ENCODE data around the gene CGB3.

The CGB3 gene

DNA sequence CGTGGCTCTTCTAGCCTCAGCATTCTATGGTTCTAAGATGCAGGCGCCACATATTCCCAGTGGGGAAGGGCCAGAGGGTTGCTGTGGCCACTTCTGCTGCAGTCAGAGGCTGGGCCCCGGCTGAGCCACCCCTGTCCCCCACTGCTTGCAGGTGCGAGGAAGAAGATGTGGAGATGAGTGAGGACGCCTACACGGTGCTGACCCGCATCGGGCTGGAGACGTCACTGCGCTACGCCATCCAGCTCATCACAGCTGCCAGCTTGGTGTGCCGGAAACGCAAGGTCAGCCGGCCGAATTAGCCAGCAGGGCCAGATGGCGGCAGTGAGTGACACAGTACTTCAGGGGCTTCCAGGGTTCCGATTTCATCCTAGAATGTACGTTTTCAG is 9.3 kb downstream of the CGB3 start:
- no peak for DNase-seq (ENCODE audit: low spot score)

DNA sequence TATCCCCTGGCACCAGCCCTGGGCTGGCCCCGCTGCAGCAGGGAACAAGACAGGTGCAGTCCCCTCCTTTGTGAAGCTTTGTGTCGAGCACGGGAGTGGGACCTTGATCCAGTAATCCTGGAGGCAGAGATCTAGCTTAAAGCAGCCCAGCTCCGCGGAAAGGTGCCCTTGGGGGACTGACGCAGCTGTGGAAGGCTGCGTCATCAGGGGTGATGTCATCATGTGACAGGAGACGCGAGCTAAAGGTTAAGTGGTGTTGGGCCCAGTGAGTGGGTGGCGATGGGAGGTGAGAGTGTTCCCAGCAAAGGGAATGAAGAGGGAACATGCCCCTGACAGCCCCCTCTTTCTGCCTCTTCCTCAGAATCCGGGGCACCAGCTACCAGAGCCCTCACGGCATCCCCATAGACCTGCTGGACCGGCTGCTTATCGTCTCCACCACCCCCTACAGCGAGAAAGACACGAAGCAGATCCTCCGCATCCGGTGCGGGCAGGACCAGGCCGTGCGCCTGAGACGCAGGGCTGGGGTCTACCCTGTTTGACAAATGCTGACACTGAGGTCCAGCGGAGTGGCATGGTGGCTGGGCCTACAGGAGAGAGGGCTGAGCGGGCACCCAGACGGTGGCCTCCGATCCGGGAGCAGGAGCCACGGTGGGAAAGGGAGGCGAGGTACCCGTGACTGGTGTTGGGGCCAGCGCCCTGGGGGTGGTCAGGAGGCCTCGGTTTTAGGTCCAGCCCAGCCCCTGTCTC is 9.8 kb downstream of the CGB3 start:
- DNase-seq (ENCODE audit: low spot score), result no peak

DNA sequence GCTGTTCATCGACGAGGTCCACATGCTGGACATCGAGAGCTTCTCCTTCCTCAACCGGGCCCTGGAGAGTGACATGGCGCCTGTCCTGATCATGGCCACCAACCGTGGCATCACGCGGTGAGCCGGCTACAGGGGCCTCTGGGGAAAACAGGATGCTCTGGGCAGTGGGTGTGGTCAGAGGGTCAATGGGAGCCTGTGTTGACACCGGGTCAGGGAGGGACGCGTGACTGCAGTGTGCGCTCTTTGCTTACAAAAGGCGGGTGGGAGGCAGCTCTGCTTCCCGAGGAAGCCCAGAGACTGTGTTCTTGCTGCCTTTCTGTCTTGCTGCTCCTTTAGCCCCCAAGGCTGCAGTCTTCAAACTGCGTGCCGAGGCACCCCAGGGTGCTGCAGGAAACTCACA is 12.9 kb downstream of the CGB3 start:
- no peak for DNase-seq (ENCODE audit: low spot score)

DNA sequence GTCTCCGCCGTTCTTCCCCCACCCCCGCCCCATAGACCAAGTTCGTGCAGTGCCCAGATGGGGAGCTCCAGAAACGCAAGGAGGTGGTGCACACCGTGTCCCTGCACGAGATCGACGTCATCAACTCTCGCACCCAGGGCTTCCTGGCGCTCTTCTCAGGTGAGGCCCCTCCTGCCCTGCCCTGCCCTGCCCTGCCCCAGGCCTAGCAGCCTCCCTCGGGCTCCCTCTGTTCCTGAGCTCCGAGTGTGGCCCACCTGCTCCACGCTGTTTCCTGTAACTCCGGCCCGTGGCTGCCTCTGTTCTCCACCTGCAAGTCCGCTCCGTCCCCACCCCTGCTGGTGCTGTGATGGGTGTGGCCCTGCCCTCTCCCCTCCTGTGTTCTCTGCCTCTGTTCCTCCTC is 13.7 kb downstream of the CGB3 start:
- no peak for DNase-seq (ENCODE audit: low spot score)

DNA sequence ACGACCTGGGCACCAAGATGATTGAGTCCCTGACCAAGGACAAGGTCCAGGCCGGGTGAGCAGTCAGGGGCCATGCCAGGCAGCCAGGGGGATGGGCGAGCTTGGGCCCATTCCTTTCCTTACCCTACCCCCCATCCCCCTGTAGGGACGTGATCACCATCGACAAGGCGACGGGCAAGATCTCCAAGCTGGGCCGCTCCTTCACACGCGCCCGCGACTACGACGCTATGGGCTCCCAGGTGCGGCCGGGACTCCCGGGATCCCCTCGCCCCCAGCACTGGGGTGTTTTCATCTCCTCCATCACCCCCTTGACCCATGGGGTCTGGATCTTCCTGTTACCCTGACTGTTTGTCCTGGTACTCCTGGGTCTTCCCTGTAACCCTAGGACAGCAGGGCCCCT is 14.3 kb downstream of the CGB3 start:
- no peak for DNase-seq (ENCODE audit: low spot score)

- no peak for DNase-seq (ENCODE audit: low spot score)
Measured at GRCh38 chr19:49006905-49007304, 17.2 kb downstream of the CGB3 start.

GRCh38 chr19:49004964-49005614 is 19.0 kb downstream of the CGB3 start:
- no peak for DNase-seq (ENCODE audit: low spot score)

GRCh38 chr19:49004133-49004532 is 20.0 kb downstream of the CGB3 start:
- no peak for DNase-seq (ENCODE audit: low spot score)

DNA sequence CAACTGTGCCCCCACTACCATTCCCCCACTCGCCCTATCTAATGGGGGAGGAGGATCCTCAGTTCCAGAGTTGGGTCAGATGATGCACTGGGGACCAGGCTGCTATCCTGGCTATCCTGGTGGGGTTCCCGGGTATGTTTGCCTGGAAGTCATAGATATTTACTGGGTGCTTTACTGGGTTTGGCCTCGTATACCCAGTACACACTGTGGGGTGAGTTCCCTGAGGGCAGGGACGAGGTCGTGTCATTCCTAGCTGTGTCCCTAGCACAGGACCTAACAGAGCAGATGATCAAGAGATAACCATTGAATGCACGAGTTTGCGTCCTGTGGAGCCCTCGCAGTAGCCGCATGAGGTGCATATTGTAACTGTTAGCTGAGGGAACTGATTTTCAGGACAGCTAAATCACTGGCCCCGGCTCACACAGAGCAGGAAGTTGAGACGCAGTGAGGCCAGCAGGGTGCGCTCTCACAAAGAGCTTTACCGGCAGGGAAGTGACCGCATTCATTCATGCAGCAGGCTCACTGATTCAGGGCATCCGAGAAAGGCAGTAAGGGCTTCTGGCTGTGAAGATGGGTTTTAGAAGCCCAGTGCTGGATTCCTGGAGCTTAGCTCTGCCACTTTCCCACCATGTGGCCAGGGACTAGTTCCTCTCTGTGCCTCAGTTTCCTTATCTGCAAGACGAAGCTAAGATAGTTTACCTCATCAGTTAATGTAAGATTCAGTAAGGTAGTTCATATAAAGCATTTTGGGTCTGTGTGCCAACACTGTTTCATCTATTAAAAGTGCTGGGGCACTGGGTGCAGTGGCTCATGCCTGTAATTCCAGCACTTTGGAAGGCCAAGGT is 24.4 kb downstream of the CGB3 start:
- peak; percentile 58 for DNase-seq (ENCODE audit: low spot score)

DNA sequence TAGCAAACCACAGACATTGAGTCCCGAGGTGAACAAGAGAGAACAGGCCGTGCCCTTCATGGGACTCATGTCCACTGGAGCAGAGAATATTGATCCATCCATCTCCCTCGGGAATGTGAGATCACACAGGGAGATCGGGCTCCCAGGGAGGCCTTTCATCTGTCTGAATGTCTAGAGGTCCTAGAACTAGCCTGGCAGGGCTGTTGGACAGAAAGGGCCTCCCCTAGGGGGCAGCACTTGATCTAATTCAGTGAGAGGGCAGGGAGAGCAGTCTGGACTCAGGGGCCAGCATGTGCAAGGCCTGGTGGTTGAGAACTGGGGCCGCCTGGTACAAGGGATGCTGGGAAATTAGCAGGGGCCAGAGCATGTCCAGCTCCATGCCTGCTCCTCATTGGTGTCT is 26.2 kb downstream of the CGB3 start:
- peak; percentile 64 for DNase-seq (ENCODE audit: low spot score)

GRCh38 chr19:48994035-48994386 is 30.1 kb downstream of the CGB3 start:
- DNase-seq (ENCODE audit: low spot score), result no peak

GRCh38 chr19:48993175-48994034 is 30.7 kb downstream of the CGB3 start, which contains the start of the genes GYS1 and RUVBL2:
TSS of gene GYS1 (minus strand) at chr19:48993309. CDS start at chr19:48993112, 197 bp downstream.
TSS of gene RUVBL2 (plus strand) at chr19:48993887. CDS start at chr19:48993912, 25 bp downstream.
- peak; percentile 100 for DNase-seq (ENCODE audit: low spot score)

DNA sequence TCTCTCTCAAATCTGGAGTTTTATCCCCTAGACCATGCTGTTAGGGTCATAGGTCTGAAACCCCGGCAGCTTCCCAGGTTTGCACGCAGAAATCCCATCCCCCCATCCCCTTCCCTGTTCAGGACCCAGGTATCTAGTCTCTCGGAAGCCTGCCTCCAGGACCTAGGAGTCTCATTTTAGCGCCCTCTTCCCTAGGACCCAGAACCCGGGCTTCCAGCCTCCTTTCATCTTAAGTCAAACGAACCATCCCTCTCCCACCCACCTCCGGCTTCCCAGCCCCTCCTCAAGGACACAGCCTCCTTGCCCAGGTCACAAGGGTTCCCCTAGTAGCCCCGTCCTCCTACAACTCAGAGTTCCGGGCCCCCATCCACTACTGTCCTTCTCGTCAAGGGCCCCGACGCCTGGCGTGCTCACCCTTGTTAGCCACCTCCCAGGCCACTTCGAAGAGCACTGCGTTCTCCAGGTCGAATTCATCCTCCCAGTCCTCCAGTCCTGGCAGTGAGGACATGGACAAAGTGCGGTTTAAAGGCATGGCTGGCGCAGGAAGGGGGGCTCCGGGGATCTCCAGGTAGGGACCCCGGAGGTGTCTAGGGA is 31.5 kb downstream of the CGB3 start:
- DNase-seq (ENCODE audit: low spot score), result peak; percentile 15

DNA sequence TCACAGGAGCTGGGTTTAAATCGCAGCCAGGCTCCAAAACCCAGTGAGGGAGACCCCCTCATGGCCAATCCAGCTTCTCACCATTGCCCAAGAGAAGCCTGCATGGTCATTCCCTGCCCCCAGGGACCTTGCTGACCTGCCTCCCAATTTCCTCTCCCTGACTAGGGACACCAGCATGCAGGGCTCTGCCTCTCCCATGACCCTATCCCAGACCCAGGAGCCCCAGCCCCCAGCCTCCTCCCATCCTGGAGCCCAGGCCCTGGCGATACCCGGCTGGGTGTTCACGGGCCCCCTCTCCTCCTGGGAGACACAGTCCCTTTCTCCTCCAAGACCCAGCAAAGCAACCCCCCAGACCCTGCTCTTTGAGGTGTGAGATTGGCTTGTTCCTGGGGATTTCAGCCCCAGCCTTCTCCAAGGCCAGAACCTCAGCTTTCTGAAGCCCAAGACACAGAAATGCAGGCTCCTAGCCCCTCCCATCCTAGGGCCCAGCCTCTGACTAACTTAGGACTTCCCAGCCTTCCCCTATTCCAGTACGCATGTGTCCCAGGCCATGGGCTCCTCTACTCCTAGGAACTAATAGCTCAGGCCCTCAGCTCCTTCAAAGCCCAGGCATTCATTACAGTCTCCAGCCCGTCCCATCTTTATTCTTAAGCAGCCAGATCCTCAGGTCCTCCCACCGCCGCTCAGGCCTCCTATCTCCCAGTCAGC is 32.1 kb downstream of the CGB3 start:
- no peak for DNase-seq (ENCODE audit: low spot score)

DNA sequence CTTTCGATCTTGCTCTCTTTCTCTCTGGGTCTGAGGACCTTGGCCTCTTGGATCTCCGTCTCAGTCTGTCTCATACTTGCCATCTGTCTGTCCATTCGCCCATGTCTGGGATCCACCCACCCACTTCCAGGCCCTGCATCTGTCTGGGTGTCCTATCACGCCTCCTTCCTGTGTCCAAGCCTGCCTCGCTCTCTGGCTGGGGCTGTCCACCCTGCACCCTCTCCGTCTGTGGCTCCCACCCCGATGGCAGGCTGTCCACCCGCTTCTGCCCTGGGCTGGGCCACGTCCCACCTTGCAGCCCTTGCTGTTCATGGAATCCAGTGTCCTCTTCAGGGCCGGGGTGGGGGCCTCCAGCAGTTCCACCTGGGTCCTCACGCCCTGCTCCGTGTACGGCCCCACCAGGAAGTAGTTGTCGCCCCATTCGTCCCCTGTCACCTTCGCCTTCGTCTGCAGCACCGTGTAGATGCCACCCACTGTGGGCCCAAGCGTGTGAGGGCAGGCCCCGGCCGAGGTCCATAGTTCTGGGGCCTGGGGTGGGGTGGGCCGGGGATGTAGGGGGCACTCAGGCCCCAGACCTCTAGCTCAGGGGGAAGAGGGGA is 33.0 kb downstream of the CGB3 start:
- no peak for DNase-seq (ENCODE audit: low spot score)

- no peak for DNase-seq (ENCODE audit: low spot score)
Measured at GRCh38 chr19:48990400-48990799, 33.7 kb downstream of the CGB3 start.

DNA sequence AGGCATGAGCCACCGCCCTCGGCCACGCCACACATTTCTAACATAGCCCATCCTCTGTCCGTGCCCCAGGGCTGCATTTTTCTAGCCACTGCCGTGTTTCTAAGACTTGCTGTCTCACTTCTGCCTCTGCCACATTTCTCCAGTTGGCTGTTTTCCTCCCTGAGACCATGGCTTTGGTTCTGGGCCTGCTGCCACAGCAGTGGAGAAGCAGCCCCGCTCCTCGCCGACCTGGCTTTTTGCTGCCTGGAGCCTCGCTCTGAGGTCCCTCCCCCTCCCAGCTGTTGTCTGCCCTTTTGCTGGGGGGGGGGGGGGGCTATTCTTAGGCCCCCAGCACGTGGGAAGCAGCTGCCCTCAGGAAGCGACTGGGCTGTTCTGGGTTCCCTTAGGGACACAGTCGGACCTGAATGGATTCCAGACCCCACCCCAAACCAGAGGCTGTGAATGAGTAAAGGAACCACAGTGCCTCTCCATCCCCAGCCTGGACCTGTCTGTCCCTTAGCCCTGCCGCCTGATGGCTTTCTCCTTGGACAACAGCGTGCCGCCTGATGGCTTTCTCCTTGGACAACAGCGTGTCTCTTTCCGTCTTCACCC is 34.3 kb downstream of the CGB3 start:
- DNase-seq (ENCODE audit: low spot score), result no peak

DNA sequence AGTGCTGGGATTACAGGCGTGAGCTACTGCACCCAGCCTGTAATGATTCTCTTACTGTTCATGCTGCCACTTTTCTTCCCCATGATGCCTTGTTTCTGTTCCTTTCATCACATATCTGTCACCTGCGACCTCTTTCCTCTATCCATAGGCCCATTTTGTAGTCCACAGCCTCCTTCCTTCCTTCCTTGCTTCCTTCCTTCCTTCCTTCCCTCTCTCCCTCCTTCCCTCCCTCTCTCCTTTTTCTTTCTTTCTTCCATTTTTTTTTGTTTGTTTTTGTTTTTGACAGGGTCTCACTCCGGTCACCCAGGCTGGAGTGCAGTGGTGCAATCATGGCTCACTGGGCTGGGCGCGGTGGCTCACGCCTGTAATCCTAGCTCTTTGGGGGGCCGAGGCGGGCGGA is 35.3 kb downstream of the CGB3 start:
- no peak for DNase-seq (ENCODE audit: low spot score)

- DNase-seq (ENCODE audit: low spot score), result no peak
Measured at GRCh38 chr19:48988286-48988685, 35.8 kb downstream of the CGB3 start.

GRCh38 chr19:48987323-48987722 is 36.8 kb downstream of the CGB3 start:
- DNase-seq (ENCODE audit: low spot score), result no peak

All from hematopoietic multipotent progenitor cell treated with erythropoietin and hydrocortisone succinate and interleukin-3 and kit ligand, for 15 days (in vitro differentiated cells).